NCI-H460 (cell line): ENCODE results near the gene TRIM41. TPM values are rescaled to one million over a fixed set of nuclear protein-coding genes. Genes with fewer than 3 reads are reported as not detected.
"Not testable (repeated sequence)": the region's sequence is repeated elsewhere in the genome, so short reads cannot be mapped to it uniquely, and the experiment has no call there.

Experiments used
- DNase-seq: peaks from one replicate; pipeline ENCODE4 v3.0.0-alpha.2; 2016; ENCODE audit warnings: low read depth; ENCODE audit errors: extremely low read depth
- total RNA-seq: library from RNA; depleted of rRNA; stranded (reverse); fragments of >200 nt; shearing (Covaris generic); gene quantifications from 2 replicates; pipeline ENCODE4 v1.2.3, GENCODE V29; 2014

TRIM41 gene
- total RNA-seq, 1 experiment from 2014 or later = 32.2 TPM

- no peak for DNase-seq
Observed at GRCh38 chr5:181245427-181246275, 22.6 kb downstream of the TRIM41 start.

- peak; percentile 85 for DNase-seq
Observed at GRCh38 chr5:181246276-181247049, 23.4 kb downstream of the TRIM41 start.

- DNase-seq = no peak
Observed at GRCh38 chr5:181248277-181248676, 25.2 kb downstream of the TRIM41 start.

- no peak for DNase-seq
Observed at GRCh38 chr5:181255276-181255675, 32.2 kb downstream of the TRIM41 start.

GRCh38 chr5:181255836-181256578 lies 32.9 kb downstream of the TRIM41 start:
- no peak for DNase-seq

GRCh38 chr5:181258576-181258975 lies 35.5 kb downstream of the TRIM41 start:
- no peak for DNase-seq

- DNase-seq = no peak
Observed at GRCh38 chr5:181259283-181259682, 36.2 kb downstream of the TRIM41 start.

- no peak for DNase-seq
Observed at GRCh38 chr5:181259974-181260719, 37.1 kb downstream of the TRIM41 start.

GRCh38 chr5:181260720-181261319 lies 37.7 kb downstream of the TRIM41 start, which contains the start of gene TRIM52:
TRIM52 (minus strand) TSS chr5:181261143; CDS start chr5:181260813, 330 bp downstream.
- DNase-seq = peak; percentile 92

- peak; percentile 54 for DNase-seq
Observed at GRCh38 chr5:181261320-181262049, 38.4 kb downstream of the TRIM41 start.

- DNase-seq = no peak
Observed at GRCh38 chr5:181263633-181264032, 40.6 kb downstream of the TRIM41 start.

- DNase-seq = no peak
Observed at GRCh38 chr5:181265092-181265671, 42.1 kb downstream of the TRIM41 start.

- DNase-seq = not testable (repeated sequence)
Observed at GRCh38 chr5:181267291-181267904, 44.3 kb downstream of the TRIM41 start.

GRCh38 chr5:181267907-181268306 lies 44.8 kb downstream of the TRIM41 start:
- DNase-seq = not testable (repeated sequence)

GRCh38 chr5:181271081-181271480 lies 48.0 kb downstream of the TRIM41 start:
- no peak for DNase-seq

GRCh38 chr5:181273433-181273744 lies 50.3 kb downstream of the TRIM41 start:
- not testable (repeated sequence) for DNase-seq

GRCh38 chr5:181280251-181280762 lies 57.2 kb downstream of the TRIM41 start:
- no peak for DNase-seq
